HG03196 (cell line): ENCODE data around the gene AP5S1.

Source experiments
- ATAC-seq: cut with Tn5 transposase; IDR thresholded peaks from one replicate; pipeline ENCODE4 v1.9.1; 2021; ENCODE audit not compliant: unreplicated experiment

The AP5S1 gene, protein sequence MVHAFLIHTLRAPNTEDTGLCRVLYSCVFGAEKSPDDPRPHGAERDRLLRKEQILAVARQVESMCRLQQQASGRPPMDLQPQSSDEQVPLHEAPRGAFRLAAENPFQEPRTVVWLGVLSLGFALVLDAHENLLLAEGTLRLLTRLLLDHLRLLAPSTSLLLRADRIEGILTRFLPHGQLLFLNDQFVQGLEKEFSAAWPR

GRCh38 chr20:3820048-3820900 is at the start of gene AP5S1:
Gene AP5S1, plus strand, starts transcription at chr20:3820547. Its CDS starts 1,571 bp downstream, at chr20:3822118.
- peak; percentile 80 for ATAC-seq

DNA sequence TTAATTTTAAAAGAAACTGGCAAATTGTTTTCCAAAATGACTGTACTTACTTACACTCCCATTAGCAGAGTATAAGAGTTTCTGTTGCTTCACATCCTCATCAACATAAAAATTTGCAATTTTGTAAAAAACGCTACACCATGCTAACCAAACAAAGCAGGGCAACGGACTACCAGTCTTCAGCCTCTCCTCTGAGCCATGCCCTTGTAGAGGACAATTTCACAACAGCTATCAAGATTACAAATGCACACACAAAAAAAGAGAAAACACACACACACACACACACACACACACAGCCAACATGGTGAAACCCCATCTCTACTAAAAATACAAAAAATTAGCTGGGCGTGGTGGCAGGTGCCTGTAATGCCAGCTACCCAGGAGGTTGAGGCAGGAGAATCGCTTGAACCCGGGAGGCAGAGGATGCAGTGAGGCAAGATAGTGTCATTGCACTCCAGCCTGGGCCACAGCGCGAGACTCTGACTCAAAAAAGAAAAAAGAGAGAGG is 48.7 kb upstream of the AP5S1 start:
- ATAC-seq: no peak

DNA sequence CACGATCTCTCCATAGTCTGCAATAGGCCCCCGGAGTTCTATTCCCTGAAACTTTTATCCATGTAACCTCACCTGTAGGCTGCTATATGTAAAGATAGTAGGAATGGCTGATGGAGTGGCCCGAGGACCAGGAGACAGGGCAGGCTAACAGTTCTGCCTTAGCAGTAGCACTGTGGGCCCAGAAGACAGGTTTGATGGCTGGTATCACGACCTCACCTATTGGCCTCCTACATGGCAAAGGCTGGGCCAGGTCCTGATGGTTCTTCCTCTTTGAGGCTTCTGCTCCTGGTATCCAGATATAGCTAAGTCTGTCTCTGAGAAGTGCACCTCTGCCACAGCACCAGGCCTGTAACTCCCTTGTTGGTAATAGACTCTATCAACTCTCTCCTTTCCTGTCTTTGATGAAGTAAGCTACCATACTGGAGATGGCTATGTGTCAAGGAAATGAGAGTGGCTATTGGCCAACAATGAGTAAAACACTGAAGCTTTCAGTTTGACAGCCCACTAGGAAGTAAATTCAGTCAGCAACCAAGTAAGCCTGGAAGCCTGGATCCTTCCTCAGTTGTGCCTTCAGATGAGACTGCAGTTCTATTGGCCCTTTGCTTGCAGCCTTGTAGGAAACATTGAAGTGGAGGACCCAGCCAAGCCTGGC is 44.8 kb upstream of the AP5S1 start:
- no peak for ATAC-seq

GRCh38 chr20:3777381-3777715 is 43.0 kb upstream of the AP5S1 start:
- ATAC-seq: no peak

DNA sequence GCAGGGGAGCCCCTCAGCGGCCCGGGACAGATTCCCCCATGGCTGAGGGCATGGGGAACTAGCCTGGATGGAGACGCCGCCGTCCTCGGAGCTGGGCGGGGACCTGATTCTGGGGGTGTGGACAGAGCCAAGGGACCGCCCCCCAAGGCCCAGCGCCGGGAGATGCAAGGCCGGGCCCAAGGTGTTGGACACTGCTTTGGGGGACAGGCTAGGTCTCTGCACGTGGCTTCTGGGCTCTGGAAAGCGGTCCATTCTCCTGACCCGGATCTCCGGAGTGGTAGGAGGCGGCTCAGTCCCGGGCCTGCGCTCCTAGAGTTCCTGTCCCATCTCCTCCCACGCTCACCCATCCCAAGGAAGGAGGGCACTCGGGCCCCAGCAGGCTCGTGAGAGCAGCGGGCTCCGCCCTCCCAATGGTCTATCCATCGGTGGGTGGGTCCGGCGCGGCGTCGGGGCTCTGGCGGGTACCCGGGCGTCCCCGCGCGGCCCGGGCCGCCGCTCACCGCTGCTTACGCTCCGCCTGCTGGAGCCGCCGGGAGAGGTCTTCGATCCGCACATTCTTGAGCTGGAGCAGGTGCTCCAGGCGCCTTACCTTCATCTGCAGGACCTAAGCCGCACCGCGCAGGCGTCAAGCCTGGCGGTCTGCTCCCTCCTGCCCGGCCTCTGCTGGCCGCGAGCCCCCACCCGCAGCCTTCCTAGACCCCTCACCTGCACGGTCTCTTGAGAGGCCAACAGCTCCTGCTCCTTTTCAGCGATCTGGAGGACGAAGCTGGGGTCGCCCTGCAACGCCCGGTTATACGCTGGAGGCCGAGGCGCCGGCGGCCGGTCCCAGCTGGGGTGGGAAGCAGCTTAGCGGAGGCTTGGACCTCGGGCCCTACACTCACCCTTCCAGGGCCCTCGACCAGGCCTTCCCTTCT is 42.4 kb upstream of the AP5S1 start:
- ATAC-seq: no peak

DNA sequence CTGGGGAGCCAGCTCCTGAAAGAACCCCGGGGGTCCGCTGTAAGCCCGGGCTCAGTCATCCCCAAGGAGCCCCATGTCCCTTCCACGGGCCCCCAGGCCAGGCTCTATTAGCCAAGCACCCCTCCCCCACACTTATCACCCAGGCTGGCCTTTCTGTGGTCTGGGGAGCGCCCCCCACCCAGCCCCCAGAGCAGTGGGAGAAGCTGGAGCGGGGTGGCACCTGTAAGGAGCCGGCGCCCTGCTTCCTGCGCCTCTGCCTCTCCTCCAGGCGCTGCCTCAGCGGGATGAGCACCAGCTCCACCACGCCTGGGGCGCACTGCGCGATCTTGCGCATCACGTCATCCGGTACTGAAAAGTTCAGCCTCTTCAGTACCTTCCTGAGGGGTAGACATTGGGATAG is 41.4 kb upstream of the AP5S1 start:
- ATAC-seq: no peak

DNA sequence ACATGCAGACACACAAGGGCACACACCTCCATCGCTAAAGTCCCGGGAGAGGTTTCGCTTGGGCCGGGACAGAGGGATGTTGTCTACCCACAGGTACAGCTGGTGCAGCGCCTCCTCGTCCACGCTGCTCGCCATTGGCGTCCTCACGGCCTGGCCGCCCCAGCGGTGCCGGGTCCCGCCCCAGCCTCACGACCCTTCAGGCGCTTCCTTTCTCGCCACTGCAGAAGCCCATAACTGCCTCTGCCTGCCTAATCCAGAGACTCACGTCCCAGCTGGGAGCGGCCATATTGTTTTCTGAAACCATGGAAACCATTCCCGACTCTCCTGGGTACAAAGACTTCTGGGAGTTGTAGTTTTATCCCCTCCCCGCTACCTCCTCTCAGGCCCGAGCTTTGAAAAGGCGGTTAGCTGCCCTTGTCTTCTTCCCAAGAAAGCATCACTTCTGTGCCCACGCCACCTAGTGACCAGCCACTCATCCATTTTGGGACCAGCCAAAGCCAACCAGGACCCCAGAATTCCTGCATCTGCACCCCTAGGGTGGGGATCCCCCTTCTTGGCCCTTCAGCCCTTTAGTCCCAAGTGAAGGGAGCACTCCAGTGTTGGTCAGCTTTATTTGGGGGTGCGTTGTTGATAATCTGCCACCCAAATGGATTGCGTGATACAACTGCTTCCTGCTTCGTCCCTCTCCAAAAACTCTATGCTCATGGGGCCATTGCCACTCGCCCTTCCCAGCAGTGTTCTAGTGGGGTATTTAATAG is 39.0 kb upstream of the AP5S1 start, which contains the start of gene SPEF1:
Gene SPEF1 (minus strand): TSS at position 296 of the 758 bp plus-strand sequence. CDS start 161 bp downstream, at position 135.
- peak; percentile 39 for ATAC-seq

- ATAC-seq: no peak
Measured at GRCh38 chr20:3782597-3782996, 37.8 kb upstream of the AP5S1 start.

DNA sequence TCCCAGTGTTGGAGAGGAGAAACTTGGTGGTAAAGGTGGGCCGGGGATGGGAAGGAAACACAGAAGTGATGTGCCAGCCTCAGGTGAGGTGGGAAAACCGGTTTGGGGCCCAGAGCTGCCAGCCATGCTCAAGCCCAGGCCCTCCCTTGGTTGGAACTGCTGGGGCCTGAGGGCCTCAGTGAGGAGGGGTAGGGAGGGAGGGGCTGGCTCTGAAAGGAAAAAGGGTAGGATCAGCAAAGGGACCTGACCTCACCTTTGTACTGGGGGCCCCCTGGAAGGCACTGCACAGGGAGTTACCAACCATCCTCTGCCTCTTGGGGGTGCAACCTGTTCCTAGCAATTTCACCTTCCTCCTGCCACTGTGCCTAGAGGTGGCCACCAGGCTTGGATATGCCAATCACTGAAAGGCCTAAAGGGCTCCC is 37.3 kb upstream of the AP5S1 start:
- no peak for ATAC-seq

DNA sequence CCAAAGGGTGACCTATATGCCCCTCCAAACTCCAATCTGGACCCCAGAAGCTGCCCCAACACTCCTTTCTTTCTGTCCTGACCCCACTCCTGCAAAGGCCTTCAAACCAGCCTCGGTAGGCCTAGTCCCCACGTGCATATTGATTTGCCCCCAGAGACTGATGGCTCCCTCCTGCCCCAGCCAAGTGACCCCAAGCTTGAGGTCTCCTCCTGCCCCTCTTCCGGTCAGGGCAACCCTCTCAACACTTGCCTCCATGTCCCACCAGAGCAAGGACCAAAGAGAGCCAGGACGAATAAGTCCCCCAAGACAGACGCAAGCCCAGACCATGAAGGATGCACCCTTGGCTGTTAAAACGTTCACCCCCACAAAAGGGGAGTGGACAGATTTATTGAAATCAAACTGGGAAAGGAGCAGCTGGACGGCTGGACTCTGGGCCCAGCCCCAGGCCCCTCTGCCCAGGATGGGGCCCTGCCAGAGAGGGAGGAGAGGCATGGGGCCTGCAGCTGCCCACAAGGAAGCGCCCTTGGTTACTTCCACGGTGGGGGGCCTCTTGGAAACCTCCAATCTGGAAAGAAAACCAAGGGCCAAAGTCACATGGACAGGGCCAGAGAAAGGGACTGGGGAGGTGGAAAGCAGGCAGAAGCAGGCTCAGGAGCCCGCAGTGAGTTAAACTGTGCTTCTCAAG is 36.7 kb upstream of the AP5S1 start:
- ATAC-seq: no peak

DNA sequence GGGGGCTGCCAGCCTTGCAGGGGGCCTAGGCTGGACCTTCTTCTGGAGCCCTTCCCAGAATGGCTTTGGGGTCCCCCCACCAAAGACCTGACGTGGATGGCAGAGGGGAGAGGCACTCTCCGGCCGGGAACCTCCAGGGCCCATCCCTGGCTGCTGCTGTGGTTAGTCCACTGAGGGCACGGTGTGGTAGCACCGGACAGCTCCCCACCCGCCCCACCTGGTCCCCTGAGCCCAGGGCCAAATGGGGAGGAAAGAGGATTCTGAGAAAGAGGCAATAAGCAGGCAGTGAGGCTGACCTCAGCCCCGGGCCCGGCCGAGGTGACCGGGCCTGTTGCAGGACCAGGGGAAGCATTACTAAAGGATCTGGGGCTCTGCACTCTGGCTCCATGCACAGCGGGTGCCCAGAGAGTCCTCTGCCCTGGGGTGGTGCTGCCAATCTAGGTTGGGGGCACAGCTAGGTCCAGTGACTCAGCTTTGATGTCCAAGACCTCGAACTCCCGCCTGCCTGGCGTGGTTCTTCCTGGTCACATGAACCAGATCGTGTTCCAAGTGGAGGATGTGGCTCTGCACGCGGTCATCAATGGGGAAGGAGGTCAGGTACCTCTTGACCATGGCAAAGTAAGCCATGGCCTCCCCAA is 36.0 kb upstream of the AP5S1 start:
- no peak for ATAC-seq

DNA sequence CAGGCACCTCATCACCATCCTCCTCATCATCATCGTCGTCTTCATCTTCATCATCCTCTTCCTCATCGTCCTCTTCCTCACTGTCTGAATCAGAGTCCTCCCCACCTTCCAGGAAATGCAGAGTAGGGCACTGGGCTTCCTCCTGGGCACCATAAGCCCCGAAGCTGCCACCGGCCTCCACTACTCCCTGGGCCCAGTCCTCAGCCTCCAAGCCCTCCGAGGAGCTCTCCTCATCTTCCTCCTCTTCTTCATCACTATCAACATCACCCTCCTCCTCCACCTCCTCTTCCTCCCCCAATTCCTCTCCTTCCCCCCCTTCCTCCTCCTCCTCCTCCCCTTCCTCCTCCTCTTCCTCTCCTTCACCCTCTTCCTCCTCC is 35.5 kb upstream of the AP5S1 start:
- no peak for ATAC-seq

DNA sequence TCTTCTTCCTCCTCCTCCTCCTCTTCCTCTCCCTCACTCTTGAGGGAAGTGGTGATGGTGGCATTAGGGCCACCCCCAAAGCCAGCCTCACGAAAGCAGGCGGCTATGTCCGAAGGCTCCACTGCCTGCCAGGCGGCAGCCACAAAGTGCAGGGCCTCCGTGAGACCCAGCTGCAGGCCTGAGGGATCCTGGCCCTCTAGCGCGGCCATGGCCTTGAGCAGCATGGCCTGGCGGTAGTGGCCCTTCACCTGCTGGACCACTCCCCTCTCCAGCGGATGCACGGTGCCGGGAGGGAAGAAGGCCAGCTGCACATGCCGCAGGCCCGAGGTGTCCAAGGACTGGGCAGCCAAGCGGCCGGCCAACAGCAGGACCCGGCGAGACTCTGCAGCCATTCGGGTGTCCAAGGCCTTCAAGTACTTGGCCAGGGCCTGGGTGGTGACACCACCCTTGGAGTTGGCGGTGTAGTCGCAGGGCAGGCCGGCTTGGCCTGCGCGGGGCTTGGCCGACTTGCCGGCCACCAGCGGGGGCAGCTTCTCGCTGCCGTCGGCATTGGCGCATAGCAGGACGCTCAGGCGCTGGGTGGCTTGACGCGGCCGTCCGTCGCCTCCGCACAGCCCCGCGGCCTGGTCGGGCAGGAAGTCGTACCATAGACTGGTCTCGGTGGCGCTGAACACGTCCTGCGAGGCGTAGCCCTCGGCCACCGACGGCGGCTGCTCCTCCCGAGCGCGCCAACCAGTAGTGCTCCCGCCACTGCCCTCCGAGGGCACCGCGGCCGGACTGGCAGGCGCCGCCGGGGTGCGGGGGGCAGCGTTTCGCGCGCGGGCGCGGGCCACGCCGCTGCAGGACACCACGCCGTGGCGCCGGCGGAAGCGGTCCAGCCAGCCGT is 34.9 kb upstream of the AP5S1 start:
- ATAC-seq: no peak

- no peak for ATAC-seq
Measured at GRCh38 chr20:3786126-3786484, 34.2 kb upstream of the AP5S1 start.

GRCh38 chr20:3786665-3787323 is 33.6 kb upstream of the AP5S1 start, which contains the start of gene CENPB:
Gene CENPB, minus strand, starts transcription at chr20:3786740. Its CDS starts 257 bp downstream, at chr20:3786483.
- ATAC-seq: peak; percentile 75

GRCh38 chr20:3787324-3788014 is 32.9 kb upstream of the AP5S1 start:
- ATAC-seq: no peak

GRCh38 chr20:3788685-3789155 is 31.6 kb upstream of the AP5S1 start:
- ATAC-seq: no peak
